Measurements from ENCODE around the gene DNTTIP2. TPM values are rescaled to one million over a fixed set of nuclear protein-coding genes. Genes with fewer than 3 reads are reported as not detected.

Gene DNTTIP2, protein sequence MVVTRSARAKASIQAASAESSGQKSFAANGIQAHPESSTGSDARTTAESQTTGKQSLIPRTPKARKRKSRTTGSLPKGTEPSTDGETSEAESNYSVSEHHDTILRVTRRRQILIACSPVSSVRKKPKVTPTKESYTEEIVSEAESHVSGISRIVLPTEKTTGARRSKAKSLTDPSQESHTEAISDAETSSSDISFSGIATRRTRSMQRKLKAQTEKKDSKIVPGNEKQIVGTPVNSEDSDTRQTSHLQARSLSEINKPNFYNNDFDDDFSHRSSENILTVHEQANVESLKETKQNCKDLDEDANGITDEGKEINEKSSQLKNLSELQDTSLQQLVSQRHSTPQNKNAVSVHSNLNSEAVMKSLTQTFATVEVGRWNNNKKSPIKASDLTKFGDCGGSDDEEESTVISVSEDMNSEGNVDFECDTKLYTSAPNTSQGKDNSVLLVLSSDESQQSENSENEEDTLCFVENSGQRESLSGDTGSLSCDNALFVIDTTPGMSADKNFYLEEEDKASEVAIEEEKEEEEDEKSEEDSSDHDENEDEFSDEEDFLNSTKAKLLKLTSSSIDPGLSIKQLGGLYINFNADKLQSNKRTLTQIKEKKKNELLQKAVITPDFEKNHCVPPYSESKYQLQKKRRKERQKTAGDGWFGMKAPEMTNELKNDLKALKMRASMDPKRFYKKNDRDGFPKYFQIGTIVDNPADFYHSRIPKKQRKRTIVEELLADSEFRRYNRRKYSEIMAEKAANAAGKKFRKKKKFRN
- 32.7 and 38.3 TPM in 2 replicates for total RNA-seq

GRCh38 chr1:93878889-93879586 is at the start of gene DNTTIP2:
Gene DNTTIP2, minus strand, starts transcription at chr1:93879206. Its CDS starts 58 bp downstream, at chr1:93879148.

DNA sequence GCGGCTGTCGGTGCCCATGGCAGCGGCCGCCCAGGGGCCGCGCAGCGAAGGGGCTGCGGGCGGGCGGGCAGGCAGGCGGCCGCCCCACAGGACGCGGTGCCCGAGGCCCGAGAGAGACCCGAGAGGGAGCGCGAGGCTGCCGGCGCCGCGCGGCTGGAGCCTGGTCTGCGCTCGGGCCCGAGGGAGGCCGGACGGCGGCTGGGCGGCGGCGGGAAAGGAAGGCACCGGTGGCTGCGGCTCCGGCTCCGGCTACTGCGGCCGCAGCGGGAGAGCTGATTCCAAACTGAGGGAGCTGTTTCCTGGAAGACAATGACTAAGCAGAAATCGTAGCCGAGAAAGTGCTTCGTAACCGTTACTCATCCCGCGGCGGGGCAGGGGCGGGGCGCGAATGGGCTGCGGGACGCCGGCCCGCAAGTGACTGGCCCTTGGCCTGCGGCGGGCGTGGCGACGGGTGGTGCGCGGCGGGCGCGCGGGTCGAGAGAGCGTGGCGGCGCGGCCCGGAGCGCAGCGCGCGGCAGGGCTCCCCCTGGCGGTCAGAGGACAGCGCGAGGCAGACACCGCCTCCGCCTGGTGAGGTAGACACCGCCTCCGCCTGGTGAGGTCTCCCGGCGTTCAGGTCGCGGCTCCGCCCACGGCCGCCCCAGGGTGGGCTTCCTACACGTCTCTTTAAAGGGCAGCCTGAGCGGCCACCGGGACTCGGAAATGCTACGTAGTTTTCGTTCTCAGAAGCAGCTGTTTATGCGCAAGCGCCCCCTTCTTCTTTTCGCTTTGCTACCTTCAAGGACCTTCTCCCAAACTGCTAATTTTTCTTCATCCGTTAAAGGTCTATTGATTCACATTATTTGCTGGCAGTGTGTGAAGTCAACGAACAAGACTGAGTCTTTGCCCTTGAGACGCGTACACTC is 30.4 kb upstream of the DNTTIP2 start, which contains the start of gene GCLM:
Gene GCLM, minus strand, starts transcription at position 285 of the 905 bp plus-strand sequence. Its CDS starts 267 bp downstream, at position 18.

Other genes starting within 250 kb of the DNTTIP2 start
- 24.2 and 35.1 TPM in 2 replicates for gene BCAR3, start 197.4 kb downstream of the DNTTIP2 start, total RNA-seq
- gene GCLM, start 30.2 kb upstream of the DNTTIP2 start, total RNA-seq: 18.3 and 25.3 TPM in 2 replicates
- gene ABCA4, start 241.9 kb upstream of the DNTTIP2 start, total RNA-seq: 0.77 and 2.5 TPM in 2 replicates

Measured in regular cardiac myocyte (primary cell).